ENCODE measurements around the gene OTOG. TPM values are rescaled to one million over a fixed set of nuclear protein-coding genes. Genes with fewer than 3 reads are reported as not detected.

The OTOG gene
- total and polyA plus RNA-seq, 2 donors (not counting 3 experiments of a cell fraction or from before 2014, with no cell fraction given): not detected

DNA sequence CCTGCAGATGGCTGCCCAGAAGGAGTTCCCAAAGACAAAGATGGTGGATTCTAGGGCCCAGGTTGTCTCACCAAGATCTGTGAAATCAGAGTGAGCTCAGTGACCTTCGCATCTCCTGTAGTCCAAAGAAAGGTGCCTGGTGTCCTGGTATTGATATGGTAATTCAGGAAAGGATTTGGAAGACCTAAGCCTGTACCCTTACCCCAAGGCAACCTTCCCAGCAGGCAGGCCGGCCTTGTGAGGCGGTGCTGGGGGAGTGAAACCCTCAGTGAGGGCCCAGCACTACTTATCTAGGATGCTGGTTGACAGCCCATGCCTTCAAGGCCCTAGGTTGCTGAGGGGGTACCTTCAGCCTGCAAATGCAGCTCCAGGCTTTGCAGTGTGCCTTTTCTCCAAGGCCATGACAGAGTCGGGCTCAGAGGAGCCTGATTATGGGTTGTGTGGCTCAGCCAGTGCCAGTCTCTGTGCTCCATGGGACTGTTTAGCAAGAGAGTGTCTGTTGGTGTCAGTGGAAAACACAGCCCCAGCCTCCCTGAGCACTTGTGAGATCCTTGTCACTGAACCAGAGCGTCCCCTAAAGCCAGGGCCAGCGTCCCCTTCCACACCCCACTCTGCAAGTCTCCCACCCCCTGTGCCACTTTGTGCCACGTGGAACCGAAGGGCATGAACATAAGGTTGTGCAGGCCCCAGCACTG is 99.5 kb downstream of the OTOG start:
- Histone ChIP-seq H3K9me3 (replicated peaks; ENCODE audit: control insufficient read depth, insufficient read depth, low read length) (no peaks in the 10 kb centered on the region), H3K9me1 (replicated peaks; ENCODE audit: control insufficient read depth, extremely low read depth, insufficient read depth, low read length) (no peaks in the 10 kb centered on the region), H4K20me1 (replicated peaks; ENCODE audit: control insufficient read depth, extremely low read depth, insufficient read depth, low read length) (no peaks in the 10 kb centered on the region), H3K27ac (ENCODE audit: insufficient read depth, low read depth, low read length) (no peak overlapping the region), H3K4me3 (replicated peaks in 1 of 3; ENCODE audit: insufficient read depth in 1 of 3, low read depth in 1 of 3, low read length in 3 of 3) (no peak overlapping the region), H3K4me2 (ENCODE audit: insufficient read depth, low read length) (no peak overlapping the region), H2AFZ (ENCODE audit: low read depth, low read length) (no peak overlapping the region), H3K36me3 (ENCODE audit: control insufficient read depth in 2 of 2, extremely low read depth in 1 of 2, insufficient read depth in 2 of 2, low read length in 2 of 2) (no peaks in the 10 kb centered on the region), H3K9ac (replicated peaks; ENCODE audit: extremely low read depth, insufficient read depth, low read length) (no peak overlapping the region), H3K4me1 (ENCODE audit: control insufficient read depth, extremely low read depth, insufficient read depth, low read length) (peaks cover 15% of the 10 kb centered on the region), H3K79me2 (ENCODE audit: control insufficient read depth, insufficient read depth, low read length) (no peaks in the 10 kb centered on the region), H3K27me3 (ENCODE audit: control insufficient read depth in 2 of 2, insufficient read depth in 2 of 2, low read length in 2 of 2) (no peaks in the 10 kb centered on the region)
- TF ChIP-seq, protein P1, sequence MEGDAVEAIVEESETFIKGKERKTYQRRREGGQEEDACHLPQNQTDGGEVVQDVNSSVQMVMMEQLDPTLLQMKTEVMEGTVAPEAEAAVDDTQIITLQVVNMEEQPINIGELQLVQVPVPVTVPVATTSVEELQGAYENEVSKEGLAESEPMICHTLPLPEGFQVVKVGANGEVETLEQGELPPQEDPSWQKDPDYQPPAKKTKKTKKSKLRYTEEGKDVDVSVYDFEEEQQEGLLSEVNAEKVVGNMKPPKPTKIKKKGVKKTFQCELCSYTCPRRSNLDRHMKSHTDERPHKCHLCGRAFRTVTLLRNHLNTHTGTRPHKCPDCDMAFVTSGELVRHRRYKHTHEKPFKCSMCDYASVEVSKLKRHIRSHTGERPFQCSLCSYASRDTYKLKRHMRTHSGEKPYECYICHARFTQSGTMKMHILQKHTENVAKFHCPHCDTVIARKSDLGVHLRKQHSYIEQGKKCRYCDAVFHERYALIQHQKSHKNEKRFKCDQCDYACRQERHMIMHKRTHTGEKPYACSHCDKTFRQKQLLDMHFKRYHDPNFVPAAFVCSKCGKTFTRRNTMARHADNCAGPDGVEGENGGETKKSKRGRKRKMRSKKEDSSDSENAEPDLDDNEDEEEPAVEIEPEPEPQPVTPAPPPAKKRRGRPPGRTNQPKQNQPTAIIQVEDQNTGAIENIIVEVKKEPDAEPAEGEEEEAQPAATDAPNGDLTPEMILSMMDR (IDR thresholded peaks at IDR 0.05; ENCODE audit: extremely low read depth in 1 of 2, insufficient read depth in 1 of 2, low read depth in 1 of 2, low read length in 2 of 2): no peak
- TF ChIP-seq POLR2AphosphoS5 (IDR thresholded peaks at IDR 0.05; ENCODE audit: insufficient read depth, low read depth, low read length) (no peak), EZH2 (IDR thresholded peaks at IDR 0.05; ENCODE audit: borderline replicate concordance, low read depth, low read length, severe bottlenecking) (no peak), POLR2A (IDR thresholded peaks at IDR 0.05; ENCODE audit: low read depth, low read length) (no peak), FOS (IDR thresholded peaks at IDR 0.05; ENCODE audit: borderline replicate concordance, insufficient read depth, low read length) (no peak), JUN (IDR thresholded peaks at IDR 0.05; ENCODE audit: borderline replicate concordance, insufficient read depth, insufficient read length, low read depth) (no peak), MYC (IDR thresholded peaks at IDR 0.05; ENCODE audit: low read depth, low read length) (no peak), GATA2 (IDR thresholded peaks at IDR 0.05; ENCODE audit: insufficient read depth, insufficient read length, low read depth, low read length) (no peak)
- TF ChIP-seq, protein P2, sequence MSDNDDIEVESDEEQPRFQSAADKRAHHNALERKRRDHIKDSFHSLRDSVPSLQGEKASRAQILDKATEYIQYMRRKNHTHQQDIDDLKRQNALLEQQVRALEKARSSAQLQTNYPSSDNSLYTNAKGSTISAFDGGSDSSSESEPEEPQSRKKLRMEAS (IDR thresholded peaks at IDR 0.05; ENCODE audit: insufficient read depth, insufficient read length): no peak
- no TSS peak for BruUV-seq (replicated peaks)
- DNase-seq (ENCODE audit: low read depth, low spot score) (no peak), FAIRE-seq (no peak)
- intact Hi-C loops (cut with micrococcal nuclease) (no loop called here), dilution Hi-C loops (cut with MboI; ENCODE audit: extremely low pct_ligation_motif_present, low sequenced_read_pairs) (no loop called here)
- ChIA-PET POLR2A (no interaction called here), CTCF (no interaction called here)

Measured in endothelial cell of umbilical vein (primary cell).